HepG2 (cell line): ENCODE data around the gene LZTS2. TPM values are rescaled to one million over a fixed set of nuclear protein-coding genes. Genes with fewer than 3 reads are reported as not detected.
A peak's percentile ranks its signal among the peaks of the same experiment; 100 is the strongest.

Experiments used
- ERF ChIP-seq: IDR thresholded peaks from 2 replicates; pipeline ENCODE4 v1.6.1; 2018; ENCODE audit warnings: missing biosample characterization, missing genetic modification reagents
- KDM3A ChIP-seq: IDR thresholded peaks from 2 replicates; pipeline ENCODE4 v1.6.1; 2018; ENCODE audit warnings: low read depth, missing compliant biosample characterization
- NFE2L1 ChIP-seq: sonication (generic); formaldehyde crosslinking; IDR thresholded peaks from 2 replicates; pipeline ENCODE4 v1.4.0; 2020; ENCODE audit warnings: missing genetic modification reagents, mild to moderate bottlenecking, borderline replicate concordance
- NFYB ChIP-seq: sonication (generic); formaldehyde crosslinking; IDR thresholded peaks from 2 replicates; pipeline ENCODE4 v1.4.0; 2020; ENCODE audit warnings: missing genetic modification reagents
- UBTF ChIP-seq: sonication (generic); formaldehyde crosslinking; IDR thresholded peaks from 2 replicates; pipeline ENCODE4 v1.4.0; 2020; ENCODE audit warnings: mild to moderate bottlenecking, missing genetic modification reagents
- XRCC5 ChIP-seq: fragments of 200-400 bp; formaldehyde crosslinking; optimal IDR thresholded peaks from 2 replicates; pipeline ENCODE3; 2017; ENCODE audit warnings: mild to moderate bottlenecking, low read length
- ZGPAT ChIP-seq: IDR thresholded peaks from 2 replicates; pipeline ENCODE4 v1.6.1; 2016; ENCODE audit warnings: mild to moderate bottlenecking
- ZNF18 ChIP-seq: sonication (generic); formaldehyde crosslinking; IDR thresholded peaks from 2 replicates; pipeline ENCODE4 v1.8.0; 2022; ENCODE audit warnings: mild to moderate bottlenecking, missing genetic modification reagents; ENCODE audit not compliant: insufficient replicate concordance
- ZNF235 ChIP-seq: sonication (generic); formaldehyde crosslinking; IDR thresholded peaks from 2 replicates; pipeline ENCODE4 v1.8.1; 2023; ENCODE audit warnings: mild to moderate bottlenecking, missing genetic modification reagents, borderline replicate concordance
- ZNF556 ChIP-seq: sonication (generic); formaldehyde crosslinking; IDR thresholded peaks from 2 replicates; pipeline ENCODE4 v1.4.0; 2020; ENCODE audit warnings: mild to moderate bottlenecking, missing genetic modification reagents, borderline replicate concordance
- ZSCAN31 ChIP-seq: sonication (generic); formaldehyde crosslinking; IDR thresholded peaks from 2 replicates; pipeline ENCODE4 v1.5.0; 2020; ENCODE audit warnings: low read depth, mild to moderate bottlenecking, missing genetic modification reagents
- polyA plus RNA-seq, 8 experiments: library from polyadenylated mRNA; depleted of rRNA in 3 of 8; stranded (reverse) in 7 of 8; unstranded in 1 of 8; fragments of >200 nt; fragmentation: Illumina TruSeq in 4 of 8; extraction: Trizol in 4 of 8; gene quantifications; 2 replicates each; pipeline versions ENCODE4 v1.2.1 to v1.2.3, GENCODE V29; 2011 to 2016; ENCODE audit warnings: low read depth in 4 of 8, missing spikeins in 1 of 8, mixed read lengths in 1 of 8; ENCODE audit not compliant: insufficient read depth in 1 of 8
- total RNA-seq, 5 experiments: library from RNA; depleted of rRNA; stranded (reverse); fragments of >200 nt; fragmentation: Illumina TruSeq; extraction: Trizol; gene quantifications; 2 replicates each; pipeline ENCODE4 v1.2.3, GENCODE V29; 2016; ENCODE audit warnings: low read depth in 1 of 5
- TF ChIP-seq, protein P1 (sequence below): sonication (generic); formaldehyde crosslinking; IDR thresholded peaks from 2 replicates; pipeline ENCODE4 v1.4.0; 2020; ENCODE audit warnings: mild to moderate bottlenecking, missing genetic modification reagents
- TF ChIP-seq, protein P2 (sequence below): IDR thresholded peaks from 2 replicates; pipeline ENCODE4 v1.4.0; 2020; ENCODE audit warnings: mild to moderate bottlenecking, missing genetic modification reagents
- TF ChIP-seq, protein P3 (sequence below): sonication (generic); formaldehyde crosslinking; IDR thresholded peaks from 2 replicates; pipeline ENCODE4 v1.8.1; 2023; ENCODE audit warnings: missing genetic modification reagents, inconsistent platforms, borderline replicate concordance
- TF ChIP-seq, protein P4 (sequence below): sonication (generic); formaldehyde crosslinking; IDR thresholded peaks from 2 replicates; pipeline ENCODE4 v1.5.0; 2020; ENCODE audit warnings: missing genetic modification reagents

Gene LZTS2
- total and polyA plus RNA-seq, 2 of the 13 experiments (the other 11 are each of a cell fraction or from before 2014, with no cell fraction given): 43.6 to 65.6 TPM

GRCh38 chr10:101031128-101031795 lies 31.7 kb downstream of the LZTS2 start, which contains the start of the genes PDZD7 and SFXN3 (continued):
- TF ChIP-seq, protein P1, sequence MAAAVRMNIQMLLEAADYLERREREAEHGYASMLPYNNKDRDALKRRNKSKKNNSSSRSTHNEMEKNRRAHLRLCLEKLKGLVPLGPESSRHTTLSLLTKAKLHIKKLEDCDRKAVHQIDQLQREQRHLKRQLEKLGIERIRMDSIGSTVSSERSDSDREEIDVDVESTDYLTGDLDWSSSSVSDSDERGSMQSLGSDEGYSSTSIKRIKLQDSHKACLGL (CRISPR knock-in tag): 0 out of 2 replicates have a peak, but pooled peaks have one; percentile 46
- TF ChIP-seq XRCC5 (peak; percentile 58), ZNF18 (CRISPR knock-in tag) (peak; percentile 55), UBTF (CRISPR knock-in tag) (0 out of 2 replicates have a peak, but pooled peaks have one; percentile 47), NFE2L1 (CRISPR knock-in tag) (no peak), ERF (CRISPR knock-in tag) (peak; percentile 30; the same call in 1 of the 2 replicates), KDM3A (CRISPR knock-in tag) (no peak), ZGPAT (CRISPR knock-in tag) (0 out of 2 replicates have a peak, but pooled peaks have one; percentile 24), ZNF235 (CRISPR knock-in tag) (0 out of 2 replicates have a peak, but pooled peaks have one; percentile 11), ZNF556 (CRISPR knock-in tag) (0 out of 2 replicates have a peak, but pooled peaks have one; percentile 16), NFYB (peak; percentile 99), ZSCAN31 (CRISPR knock-in tag) (0 out of 2 replicates have a peak, but pooled peaks have one; percentile 19)
- TF ChIP-seq, protein P2, sequence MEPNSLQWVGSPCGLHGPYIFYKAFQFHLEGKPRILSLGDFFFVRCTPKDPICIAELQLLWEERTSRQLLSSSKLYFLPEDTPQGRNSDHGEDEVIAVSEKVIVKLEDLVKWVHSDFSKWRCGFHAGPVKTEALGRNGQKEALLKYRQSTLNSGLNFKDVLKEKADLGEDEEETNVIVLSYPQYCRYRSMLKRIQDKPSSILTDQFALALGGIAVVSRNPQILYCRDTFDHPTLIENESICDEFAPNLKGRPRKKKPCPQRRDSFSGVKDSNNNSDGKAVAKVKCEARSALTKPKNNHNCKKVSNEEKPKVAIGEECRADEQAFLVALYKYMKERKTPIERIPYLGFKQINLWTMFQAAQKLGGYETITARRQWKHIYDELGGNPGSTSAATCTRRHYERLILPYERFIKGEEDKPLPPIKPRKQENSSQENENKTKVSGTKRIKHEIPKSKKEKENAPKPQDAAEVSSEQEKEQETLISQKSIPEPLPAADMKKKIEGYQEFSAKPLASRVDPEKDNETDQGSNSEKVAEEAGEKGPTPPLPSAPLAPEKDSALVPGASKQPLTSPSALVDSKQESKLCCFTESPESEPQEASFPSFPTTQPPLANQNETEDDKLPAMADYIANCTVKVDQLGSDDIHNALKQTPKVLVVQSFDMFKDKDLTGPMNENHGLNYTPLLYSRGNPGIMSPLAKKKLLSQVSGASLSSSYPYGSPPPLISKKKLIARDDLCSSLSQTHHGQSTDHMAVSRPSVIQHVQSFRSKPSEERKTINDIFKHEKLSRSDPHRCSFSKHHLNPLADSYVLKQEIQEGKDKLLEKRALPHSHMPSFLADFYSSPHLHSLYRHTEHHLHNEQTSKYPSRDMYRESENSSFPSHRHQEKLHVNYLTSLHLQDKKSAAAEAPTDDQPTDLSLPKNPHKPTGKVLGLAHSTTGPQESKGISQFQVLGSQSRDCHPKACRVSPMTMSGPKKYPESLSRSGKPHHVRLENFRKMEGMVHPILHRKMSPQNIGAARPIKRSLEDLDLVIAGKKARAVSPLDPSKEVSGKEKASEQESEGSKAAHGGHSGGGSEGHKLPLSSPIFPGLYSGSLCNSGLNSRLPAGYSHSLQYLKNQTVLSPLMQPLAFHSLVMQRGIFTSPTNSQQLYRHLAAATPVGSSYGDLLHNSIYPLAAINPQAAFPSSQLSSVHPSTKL (CRISPR knock-in tag): no peak
- TF ChIP-seq, protein P3, sequence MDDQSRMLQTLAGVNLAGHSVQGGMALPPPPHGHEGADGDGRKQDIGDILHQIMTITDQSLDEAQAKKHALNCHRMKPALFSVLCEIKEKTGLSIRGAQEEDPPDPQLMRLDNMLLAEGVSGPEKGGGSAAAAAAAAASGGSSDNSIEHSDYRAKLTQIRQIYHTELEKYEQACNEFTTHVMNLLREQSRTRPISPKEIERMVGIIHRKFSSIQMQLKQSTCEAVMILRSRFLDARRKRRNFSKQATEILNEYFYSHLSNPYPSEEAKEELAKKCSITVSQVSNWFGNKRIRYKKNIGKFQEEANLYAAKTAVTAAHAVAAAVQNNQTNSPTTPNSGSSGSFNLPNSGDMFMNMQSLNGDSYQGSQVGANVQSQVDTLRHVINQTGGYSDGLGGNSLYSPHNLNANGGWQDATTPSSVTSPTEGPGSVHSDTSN (CRISPR knock-in tag): peak; percentile 91; the same call in 1 of the 2 replicates
- TF ChIP-seq, protein P4, sequence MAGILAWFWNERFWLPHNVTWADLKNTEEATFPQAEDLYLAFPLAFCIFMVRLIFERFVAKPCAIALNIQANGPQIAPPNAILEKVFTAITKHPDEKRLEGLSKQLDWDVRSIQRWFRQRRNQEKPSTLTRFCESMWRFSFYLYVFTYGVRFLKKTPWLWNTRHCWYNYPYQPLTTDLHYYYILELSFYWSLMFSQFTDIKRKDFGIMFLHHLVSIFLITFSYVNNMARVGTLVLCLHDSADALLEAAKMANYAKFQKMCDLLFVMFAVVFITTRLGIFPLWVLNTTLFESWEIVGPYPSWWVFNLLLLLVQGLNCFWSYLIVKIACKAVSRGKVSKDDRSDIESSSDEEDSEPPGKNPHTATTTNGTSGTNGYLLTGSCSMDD (CRISPR knock-in tag): no peak
